Activated gamma-delta T cell treated with anti-CD3 and anti-CD28 coated beads, Interleukin-2, amount 50 U/mL, for 16 hours (primary cell): ENCODE data around the gene PIK3CD.
"Not testable (repeated sequence)": the region's sequence is repeated elsewhere in the genome, so short reads cannot be mapped to it uniquely, and the experiment has no call there.

ENCODE experiments used
- DNase-seq: peaks from one replicate; pipeline ENCODE4 v3.0.0-alpha.2; 2020; ENCODE audit warnings: low read depth

The PIK3CD gene

DNA sequence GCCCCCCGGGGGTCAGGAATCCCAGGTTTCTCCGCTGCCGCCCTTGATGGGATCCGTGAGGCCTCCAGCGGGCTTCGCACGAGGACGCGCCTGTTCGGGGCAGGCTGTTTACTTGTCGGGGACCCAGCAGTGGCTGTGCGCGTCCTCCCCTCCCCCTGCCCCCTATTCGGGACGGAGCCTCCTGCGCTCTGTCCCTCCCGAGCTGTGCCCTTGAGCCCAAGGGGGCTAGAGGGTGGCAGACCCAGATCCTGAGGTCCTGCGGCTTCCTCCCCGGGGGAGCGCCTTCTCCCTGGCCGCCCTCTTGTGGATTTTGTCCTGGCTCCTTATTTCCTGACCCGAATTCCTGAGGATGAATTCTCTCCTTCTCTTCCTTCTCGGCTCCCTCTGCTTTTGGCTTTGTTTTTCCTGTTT lies 38.4 kb downstream of the PIK3CD start:
- DNase-seq: no peak

DNA sequence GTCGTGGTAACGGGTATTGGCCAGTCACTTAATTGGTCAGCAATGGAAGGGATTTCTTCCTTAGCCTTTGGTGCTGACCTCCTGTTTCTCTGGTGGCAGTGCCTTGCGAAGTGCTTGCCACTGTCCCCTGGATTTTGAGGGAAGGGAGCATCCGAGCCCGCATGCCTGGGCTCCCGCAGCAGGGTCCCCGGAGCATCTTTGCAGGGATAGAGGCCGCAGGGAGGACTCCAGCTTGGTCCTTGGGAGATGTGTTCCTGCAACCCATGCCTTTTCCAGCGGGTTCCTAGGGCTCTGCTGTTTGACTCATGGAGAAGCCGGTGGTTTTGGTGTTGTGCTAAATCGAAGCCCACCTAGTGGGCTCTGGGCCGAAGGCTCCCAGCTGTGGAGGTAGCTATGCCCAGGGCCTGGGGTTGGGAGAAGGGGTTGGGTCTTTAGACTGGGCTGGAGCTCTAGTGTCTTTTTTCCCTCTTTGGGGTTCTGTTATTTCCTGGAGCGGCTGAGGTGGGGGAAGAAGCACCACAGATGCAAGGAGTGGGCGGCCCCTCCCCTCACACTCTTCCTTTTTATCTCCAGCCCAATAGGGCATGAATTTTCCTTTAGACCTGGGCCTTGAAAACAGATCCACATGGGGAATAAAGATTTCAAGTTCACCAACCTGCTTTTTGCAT lies 39.0 kb downstream of the PIK3CD start:
- no peak for DNase-seq

DNA sequence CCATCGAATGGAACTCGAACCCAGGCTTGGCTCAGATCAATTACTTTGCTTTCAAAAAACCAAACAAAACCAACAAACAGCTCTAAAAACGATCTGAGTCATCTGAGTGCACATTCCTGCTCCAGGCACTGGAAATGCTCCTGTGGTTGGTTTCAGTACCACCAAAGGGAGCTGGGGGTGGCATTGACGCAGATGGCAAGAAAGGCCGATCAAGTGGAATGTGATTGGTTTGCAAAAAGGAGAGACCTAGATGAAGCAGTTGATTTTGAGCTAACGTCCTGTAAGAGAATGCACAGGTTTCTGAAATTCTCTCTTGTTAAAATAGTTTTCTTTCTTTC lies 39.5 kb downstream of the PIK3CD start:
- DNase-seq: no peak

DNA sequence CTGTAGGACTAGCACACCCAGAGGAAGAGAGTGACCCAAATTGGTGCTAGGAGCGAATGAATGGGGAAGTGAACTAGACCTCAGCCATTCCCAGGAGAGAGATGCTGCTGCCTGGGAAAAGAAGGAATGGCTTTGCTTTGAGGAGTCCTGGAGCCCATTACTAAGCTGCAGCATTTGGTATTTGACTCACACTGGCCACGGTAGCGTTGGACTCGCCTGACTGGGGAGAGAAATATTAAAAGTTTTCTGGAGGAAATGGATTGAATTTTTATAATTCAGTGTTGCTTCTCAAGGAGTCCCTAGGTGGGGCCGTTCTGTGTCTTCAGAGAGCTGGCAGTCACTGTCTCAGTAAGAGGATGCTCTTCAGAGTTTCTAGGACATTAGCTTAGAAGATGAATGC lies 40.2 kb downstream of the PIK3CD start:
- DNase-seq: no peak

DNA sequence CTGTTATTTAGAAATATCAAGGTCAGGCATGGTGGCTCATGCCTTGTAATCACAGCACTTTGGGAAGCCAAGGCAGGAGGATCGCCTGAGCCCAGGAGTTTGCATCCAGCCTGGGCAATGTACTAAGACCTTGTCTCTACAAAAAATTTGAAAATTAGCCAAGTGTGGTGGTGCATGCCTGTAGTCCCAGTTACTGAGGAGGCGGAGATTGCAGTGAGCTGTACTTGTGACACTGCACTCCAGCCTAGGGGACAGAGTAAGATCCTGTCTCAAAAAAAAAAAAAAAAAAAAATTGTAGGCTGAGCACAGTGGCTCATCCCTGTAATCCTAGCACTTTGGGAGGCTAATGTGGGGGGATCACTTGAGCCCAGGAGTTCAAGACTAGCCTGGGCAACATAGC lies 45.3 kb downstream of the PIK3CD start:
- no peak for DNase-seq

DNA sequence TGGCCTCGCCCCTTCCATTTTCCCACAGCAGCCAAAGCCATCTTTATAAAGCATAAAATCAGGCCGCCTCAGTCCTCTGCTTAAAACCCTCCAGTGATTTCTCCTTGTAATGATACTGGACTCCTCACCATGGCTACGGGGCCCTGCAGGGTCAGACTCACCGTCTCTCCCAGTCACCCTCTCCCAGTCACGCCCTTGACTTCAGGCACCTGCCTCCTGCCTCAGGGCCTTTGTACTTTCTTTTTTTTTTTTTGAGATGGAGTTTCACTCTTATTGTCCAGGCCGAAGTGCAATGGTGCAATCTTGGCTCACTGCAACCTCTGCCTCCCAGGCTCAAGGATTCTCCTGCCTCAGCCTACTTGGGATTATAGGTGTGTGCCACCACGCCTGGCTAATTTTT lies 47.8 kb downstream of the PIK3CD start:
- DNase-seq: no peak

DNA sequence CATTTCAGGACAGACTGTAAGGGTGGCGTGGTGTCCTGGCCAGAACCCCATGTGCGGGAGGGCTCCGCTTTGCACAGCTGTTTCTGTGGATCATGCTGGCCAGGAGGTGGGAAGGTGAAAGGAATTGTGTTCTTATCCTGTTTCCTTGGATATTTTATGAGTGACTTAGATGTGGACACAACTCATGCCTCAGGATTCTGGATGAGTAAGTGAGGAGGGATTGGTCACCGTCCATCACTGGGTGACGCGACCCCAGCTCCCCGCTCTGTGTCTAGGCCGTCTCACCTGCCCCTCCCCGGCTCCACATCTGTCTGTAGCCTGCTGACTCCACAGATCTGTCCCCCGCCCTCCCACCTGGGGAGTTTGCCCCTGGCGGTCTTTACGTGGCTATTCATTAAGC lies 48.8 kb downstream of the PIK3CD start:
- no peak for DNase-seq

DNA sequence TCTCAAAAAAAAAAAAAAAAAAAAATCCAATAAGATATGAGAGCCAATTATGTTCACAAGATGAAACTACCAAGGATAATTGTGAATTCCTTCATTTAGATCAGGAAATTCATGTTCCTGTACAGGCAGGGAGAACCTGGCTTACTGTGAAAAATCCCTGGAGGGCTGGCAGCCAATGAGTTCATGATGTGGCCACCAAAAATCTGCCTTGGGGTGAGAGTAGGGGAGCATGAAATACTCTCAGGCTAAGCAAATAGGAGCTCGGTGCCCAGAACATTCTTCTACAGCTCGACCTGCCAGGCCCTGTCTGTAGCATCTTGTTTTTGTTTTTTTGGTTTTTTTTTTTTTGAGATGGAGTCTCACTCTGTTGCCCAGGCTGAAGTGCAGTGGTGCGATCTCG lies 50.1 kb downstream of the PIK3CD start:
- DNase-seq: no peak

DNA sequence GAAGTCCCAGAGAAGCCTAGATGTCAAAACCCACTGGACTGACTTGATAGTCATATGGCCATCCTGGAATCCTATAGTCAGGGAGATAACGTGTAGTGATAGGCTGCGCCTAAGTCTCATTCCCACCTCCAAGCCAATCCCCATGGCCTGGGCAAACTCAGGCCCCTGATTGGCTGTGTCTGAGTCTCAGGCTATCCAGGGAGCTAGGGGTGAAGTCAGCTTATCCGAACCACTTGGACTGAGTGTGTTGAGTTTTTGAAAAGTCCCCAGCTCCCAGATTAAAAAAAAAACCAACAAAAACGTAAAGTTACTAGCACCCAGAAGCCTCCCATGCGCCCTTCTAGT lies 51.6 kb downstream of the PIK3CD start:
- DNase-seq: no peak

DNA sequence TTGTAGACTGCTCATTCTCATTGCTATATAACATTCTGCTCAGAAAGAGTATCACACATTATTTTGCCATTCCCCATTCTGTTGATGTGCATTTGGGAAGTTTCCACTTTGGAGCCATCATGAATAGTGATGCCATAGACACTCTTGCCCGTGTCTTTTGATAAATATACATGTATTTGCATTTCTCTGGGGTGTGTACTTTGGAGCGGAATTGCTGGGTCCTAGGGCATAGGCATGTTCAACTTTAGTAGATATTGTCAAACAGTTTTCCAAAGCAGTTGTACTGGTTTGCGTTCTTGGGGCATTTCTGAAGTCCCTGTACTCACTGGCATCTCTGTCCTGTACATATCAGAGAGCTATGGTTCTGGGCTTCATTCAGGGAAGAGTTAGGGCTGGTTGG lies 52.1 kb downstream of the PIK3CD start:
- no peak for DNase-seq

DNA sequence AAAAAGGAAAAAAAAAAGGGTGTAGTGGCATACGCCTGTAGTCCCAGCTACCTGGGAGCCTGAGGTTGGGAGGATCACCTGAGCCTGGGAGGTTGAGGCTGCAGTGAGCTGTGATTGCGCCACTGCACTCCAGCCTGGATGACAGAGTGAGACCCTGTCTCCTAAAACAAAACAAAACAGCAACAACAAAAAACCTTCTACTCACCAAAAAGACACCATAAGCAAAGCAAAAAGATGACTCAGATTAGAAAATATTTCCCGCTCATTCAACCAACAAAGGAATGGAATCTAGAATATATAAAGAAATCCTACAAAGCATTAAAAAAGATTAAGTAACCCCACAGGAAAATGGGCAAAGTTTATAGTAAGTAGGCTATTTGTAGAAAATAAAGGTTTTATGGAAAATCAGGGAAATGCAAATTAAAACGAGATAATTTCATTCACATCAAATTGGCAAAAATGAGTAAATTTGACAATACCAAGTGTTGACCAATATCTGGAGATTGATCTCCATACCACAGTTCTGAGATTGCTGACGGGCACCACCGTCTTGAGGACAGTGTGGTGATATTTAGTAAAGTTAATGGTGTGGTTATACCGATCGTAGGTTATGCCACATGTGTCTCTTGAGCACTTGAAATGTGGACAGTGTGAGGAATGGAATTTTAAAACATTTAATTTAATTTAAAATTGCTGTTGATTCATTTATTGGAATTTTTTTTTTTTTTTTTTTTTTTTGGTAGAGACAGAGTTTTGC lies 54.0 kb downstream of the PIK3CD start:
- no peak for DNase-seq

DNA sequence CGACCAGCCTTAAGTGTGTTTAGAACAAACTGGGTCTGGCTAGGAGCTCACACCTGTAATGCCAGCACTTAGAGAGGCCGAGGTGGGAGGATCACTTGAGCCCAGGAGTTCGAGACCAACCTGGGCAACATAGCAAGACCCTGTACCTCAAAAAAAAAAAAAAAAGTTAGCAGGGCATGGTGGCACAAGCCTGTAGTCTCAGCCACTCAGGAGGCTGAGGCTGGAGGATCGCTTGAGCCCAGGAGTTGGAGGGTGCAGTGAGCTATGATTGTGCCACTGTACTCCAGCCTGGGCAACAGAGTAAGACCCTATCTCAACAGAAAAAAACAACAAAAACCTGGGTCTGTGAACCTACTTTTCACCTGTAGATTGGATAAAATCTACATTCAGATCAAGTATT lies 54.6 kb downstream of the PIK3CD start:
- DNase-seq: no peak

DNA sequence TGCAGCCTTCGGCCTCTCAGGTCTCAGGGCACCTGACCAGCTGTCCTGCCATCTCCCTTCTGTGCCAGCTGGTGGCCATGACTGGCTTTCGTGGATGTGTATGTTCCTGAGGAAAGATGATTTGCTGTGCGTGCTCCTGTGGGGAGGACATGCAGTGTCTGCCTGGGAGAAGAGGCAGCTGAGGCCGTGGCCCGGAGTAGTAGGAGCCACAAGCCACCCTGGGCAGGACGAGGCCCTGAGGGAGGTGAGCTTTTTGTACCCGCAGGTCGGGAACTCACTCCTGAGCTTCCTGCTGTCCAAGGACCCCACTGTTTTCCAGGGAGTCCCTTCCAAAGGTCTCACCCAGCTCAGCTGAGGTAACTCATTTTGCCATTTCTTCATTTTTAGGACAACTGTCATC lies 58.5 kb downstream of the PIK3CD start:
- no peak for DNase-seq

DNA sequence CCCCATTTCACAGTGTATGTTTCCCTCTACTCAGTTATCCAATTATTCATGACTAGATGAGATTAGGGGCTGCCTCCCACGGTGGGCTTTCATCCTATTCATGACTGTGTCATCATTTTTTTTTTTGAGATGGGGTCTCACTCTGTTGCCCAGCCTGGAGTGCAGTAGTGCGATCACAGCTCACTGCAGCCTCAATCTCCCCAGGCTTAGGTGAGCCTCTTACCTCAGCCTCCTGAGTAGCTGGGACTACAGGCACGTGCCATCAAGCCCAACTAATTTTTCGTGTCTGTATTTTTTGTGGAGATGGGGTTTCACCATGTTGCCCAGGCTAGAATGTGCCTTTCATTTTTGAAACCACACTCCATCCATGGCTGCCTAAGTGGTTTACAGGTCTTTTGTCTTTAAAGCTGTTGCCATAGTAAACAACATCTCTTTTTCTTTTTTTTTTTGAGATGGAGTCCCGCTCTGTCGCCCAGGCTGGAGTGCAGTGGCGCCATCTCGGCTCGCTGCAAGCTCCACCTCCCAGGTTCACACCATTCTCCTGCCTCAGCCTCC lies 60.0 kb downstream of the PIK3CD start:
- no peak for DNase-seq

DNA sequence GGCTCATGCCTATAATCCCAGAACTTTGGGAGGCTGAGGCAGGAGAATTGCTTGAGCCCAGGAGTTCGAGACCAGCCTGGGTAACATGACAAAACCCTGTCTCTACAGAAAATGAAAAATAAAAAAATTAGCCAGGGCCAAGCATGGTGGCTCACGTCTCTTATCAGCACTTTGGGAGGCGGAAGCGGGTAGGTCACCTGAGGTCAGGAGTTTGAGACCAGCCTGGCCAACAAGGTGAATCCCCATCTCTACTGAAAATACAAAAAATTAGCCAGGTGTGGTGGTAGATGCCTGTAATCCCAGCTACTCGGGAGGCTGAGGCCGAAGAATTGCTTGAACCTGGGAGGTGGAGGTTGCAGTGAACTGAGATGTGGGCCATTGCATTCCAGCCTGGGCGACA lies 61.2 kb downstream of the PIK3CD start:
- DNase-seq: not testable (repeated sequence)

DNA sequence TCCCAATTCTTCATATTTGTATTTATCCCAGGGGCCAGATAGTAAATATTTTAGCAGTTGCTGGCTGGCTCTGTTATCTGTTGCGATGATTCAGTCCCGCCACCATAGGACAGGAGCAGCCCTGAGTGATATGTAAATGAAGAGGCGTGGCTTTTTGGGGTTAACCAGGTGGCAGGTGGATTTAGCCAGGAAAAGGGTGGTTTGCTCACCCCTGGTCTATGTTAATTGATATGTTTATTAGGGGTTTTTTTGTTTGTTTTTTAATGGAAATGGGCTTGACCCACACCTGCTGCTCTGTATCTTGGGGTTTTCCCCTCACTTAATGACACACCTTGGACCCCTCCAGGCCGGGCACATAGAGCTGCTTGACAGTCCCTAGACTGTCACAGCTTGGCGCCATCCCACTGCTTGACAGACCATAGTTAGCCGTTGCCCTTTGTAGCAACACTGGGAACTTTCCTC lies 62.8 kb downstream of the PIK3CD start:
- no peak for DNase-seq

DNA sequence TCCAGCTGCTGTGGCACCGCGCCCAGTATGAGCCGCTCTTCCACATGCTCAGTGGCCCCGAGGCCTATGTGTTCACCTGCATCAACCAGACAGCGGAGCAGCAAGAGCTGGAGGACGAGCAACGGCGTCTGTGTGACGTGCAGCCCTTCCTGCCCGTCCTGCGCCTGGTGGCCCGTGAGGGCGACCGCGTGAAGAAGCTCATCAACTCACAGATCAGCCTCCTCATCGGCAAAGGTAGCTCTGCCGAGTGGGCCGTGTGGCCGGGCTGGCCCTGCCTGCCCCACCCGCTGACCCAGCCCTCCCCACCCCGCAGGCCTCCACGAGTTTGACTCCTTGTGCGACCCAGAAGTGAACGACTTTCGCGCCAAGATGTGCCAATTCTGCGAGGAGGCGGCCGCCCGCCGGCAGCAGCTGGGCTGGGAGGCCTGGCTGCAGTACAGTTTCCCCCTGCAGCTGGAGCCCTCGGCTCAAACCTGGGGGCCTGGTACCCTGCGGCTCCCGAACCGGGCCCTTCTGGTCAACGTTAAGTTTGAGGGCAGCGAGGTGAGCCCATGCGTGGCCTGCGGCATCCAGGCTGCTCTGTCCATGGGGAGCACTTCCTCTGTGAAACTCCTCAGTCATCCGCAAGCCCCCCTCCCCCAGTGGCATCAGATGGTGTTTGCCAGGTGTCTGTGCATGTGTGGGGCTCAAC lies 64.2 kb downstream of the PIK3CD start:
- DNase-seq: no peak

DNA sequence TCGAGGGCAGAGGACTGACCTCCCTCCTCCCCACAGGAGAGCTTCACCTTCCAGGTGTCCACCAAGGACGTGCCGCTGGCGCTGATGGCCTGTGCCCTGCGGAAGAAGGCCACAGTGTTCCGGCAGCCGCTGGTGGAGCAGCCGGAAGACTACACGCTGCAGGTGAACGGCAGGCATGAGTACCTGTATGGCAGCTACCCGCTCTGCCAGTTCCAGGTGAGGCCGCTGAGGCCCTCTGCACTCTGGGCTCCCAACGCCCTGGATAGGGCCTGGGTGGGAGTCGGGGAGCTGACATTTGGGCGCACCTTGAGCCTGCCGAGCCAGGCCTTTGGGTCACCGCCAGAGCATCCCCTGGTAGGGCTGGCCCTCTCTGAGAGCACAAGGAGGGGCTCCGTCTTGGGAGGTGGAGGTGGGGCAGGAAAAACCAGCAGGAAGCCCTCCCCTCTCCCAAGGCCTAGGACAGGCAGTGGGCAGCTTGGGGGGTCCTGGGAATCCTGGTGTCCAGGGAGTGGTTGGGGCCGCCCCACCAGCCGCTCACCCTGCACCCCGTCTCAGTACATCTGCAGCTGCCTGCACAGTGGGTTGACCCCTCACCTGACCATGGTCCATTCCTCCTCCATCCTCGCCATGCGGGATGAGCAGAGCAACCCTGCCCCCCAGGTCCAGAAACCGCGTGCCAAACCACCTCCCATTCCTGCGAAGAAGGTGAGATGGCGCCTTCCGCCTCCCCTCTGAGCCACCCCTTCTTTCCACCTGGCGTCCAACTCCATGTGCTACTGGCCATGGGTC lies 65.1 kb downstream of the PIK3CD start:
- DNase-seq: no peak

DNA sequence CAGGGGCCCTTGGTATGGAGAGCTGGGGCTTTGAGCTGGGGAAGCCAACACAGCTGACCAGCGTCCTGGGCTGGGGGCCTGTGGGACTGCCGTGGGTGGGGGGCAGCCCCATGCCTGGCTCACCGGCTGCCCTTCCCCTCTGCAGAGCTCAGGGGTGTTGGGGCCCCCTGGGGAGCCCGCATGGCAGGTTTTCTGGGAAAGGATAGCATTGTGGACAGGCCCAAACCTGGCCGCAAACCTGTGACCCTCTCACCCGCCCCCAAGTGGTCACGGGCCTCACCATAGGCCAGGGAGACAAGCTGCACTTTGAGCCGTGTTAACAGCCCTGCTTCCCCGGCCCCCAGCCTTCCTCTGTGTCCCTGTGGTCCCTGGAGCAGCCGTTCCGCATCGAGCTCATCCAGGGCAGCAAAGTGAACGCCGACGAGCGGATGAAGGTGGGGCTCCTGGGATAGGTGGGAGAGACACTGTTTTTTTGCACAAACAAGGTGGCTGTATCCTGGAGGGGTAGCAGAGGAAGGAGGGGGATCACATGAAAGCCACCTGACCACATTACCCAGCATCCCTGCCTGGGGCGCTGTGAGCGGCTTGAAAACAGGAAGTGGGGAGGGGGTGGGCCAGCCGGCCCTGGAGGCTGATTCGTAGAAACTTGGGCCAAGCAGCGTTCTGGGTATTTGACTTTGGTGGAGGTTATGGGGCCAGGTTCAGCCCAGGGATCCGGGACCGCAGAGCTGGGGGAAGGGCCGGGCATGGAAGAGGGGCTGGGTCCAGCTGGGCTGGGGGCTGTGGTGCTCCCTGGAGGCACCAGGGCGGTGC lies 65.9 kb downstream of the PIK3CD start:
- peak; percentile 87 for DNase-seq

DNA sequence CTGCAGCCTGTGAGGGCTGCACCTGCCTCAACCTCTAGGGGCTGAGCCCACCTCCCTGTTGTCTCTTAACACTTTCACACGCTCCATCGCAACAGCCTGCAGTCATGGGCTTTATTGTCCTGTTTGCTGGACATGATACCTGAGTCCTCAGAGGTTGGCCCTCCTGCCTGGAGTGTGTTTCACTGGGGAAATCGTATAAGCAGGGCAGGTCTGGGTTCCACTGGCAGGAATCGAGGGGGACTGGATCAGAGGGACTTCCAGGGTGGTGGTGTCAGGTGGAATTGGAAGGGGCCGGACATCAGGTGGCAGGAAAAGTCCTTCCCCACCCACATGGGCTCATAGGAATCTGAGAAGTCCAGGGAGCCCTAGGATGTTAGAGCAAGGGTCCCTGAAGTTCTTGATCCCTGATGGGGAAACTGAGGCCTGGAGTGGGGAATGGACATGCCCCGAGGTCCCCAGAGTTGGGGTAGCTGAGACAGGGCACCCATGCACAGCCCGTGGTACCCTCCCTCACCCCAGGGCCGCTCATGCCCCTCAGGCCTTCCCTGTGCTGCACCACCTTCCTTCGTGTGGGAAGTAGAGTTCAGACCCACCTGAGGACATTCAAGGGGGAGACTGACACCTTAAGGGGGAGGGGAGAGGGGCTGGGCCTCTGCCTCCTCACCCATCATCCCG lies 66.6 kb downstream of the PIK3CD start:
- no peak for DNase-seq
